ENCODE data around the gene BCAS3.

GRCh38 chr17:60790205-60790604 is 112.6 kb downstream of the BCAS3 start:
- TF ChIP-seq POLR2A (IDR thresholded peaks at IDR 0.05; ENCODE audit: low read length) (no peak), GATA1 (IDR thresholded peaks at IDR 0.05; ENCODE audit: low read depth, low read length) (no peak)

Data from erythroblast (primary cell).